Upper lobe of right lung (tissue), 1 donor: ENCODE results near the gene PPP4R4. TPM values are rescaled to one million over a fixed set of nuclear protein-coding genes. Genes with fewer than 3 reads are reported as not detected.
"Not testable (repeated sequence)": the region's sequence is repeated elsewhere in the genome, so short reads cannot be mapped to it uniquely, and the experiment has no call there.

ENCODE experiments used
- ATAC-seq: fragments of 200-7000 bp; cut with Tn5 transposase; one replicate; pipeline ENCODE4 v1.9.1; 2020; ENCODE audit warnings: mild to moderate bottlenecking, moderate library complexity
- DNase-seq: peaks from one replicate; pipeline ENCODE4 v3.0.0-alpha.2; 2020
- H3K27ac ChIP-seq: fragments of 200-600 bp; one replicate; pipeline ENCODE4 v1.8.0; 2022
- H3K27me3 ChIP-seq: fragments of 200-600 bp; one replicate; pipeline ENCODE4 v1.8.0; 2022; ENCODE audit warnings: mild to moderate bottlenecking
- H3K36me3 ChIP-seq: fragments of 200-600 bp; one replicate; pipeline ENCODE4 v1.8.0; 2022
- H3K4me1 ChIP-seq: fragments of 200-600 bp; one replicate; pipeline ENCODE4 v1.8.0; 2022
- H3K4me3 ChIP-seq: fragments of 200-600 bp; one replicate; pipeline ENCODE4 v1.8.0; 2022; ENCODE audit warnings: mild to moderate bottlenecking
- H3K9me3 ChIP-seq: fragments of 200-600 bp; one replicate; pipeline ENCODE4 v1.8.0; 2022
- intact Hi-C: fragments of 100-400 bp; cut with DNase I; formaldehyde crosslinking; loops from one replicate; pipeline ENCODE4 v1.11.0; 2022
- total RNA-seq: library from RNA; stranded (reverse); fragmentation: NEBNext Ultra II Directional; extraction: Animal tissue kit (Norgen Biotek cat#: 25700); gene quantifications from one replicate; pipeline ENCODE4 v1.2.1, GENCODE V29; 2021
- TF ChIP-seq, protein P1 (sequence below): fragments of 200-600 bp; IDR thresholded peaks from one replicate; pipeline ENCODE4 v1.8.0; 2022; ENCODE audit warnings: antibody characterized with exemption
- donor health status: DM: no; HTN: yes; CAD: no; lungs with severe emphysema.

PPP4R4 gene
- total RNA-seq, 1 donor from 2014 or later = 2.2 TPM

DNA sequence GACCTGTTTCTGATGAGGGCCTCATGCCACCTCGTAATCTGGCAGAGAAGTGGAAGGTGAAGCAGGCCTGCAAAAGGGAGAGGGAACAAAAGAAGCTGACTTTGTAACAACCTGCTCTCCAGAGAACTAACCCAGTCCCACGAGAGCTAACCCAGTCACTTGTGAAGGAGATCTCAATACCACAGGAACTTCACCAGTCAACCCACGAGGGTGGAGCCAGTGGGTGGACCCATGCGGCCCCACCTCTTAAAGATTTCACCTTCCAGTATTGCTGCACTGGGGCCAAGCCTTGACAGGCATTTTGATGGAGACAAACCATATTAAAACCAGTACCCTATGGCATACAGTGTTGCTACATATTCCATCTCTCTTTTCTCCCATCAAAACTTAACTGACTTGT, 63.9 kb downstream of the PPP4R4 start:
- Histone ChIP-seq H3K9me3 (no peaks in the 10 kb centered on the region), H3K27me3 (no peaks in the 10 kb centered on the region), H3K36me3 (no peaks in the 10 kb centered on the region), H3K27ac (no peak overlapping the region), H3K4me1 (no peaks in the 10 kb centered on the region), H3K4me3 (no peak overlapping the region)
- DNase-seq = no peak
- no peak for ATAC-seq
- TF ChIP-seq, protein P1, sequence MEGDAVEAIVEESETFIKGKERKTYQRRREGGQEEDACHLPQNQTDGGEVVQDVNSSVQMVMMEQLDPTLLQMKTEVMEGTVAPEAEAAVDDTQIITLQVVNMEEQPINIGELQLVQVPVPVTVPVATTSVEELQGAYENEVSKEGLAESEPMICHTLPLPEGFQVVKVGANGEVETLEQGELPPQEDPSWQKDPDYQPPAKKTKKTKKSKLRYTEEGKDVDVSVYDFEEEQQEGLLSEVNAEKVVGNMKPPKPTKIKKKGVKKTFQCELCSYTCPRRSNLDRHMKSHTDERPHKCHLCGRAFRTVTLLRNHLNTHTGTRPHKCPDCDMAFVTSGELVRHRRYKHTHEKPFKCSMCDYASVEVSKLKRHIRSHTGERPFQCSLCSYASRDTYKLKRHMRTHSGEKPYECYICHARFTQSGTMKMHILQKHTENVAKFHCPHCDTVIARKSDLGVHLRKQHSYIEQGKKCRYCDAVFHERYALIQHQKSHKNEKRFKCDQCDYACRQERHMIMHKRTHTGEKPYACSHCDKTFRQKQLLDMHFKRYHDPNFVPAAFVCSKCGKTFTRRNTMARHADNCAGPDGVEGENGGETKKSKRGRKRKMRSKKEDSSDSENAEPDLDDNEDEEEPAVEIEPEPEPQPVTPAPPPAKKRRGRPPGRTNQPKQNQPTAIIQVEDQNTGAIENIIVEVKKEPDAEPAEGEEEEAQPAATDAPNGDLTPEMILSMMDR = no peak
- intact Hi-C loops = no loop called here

DNA sequence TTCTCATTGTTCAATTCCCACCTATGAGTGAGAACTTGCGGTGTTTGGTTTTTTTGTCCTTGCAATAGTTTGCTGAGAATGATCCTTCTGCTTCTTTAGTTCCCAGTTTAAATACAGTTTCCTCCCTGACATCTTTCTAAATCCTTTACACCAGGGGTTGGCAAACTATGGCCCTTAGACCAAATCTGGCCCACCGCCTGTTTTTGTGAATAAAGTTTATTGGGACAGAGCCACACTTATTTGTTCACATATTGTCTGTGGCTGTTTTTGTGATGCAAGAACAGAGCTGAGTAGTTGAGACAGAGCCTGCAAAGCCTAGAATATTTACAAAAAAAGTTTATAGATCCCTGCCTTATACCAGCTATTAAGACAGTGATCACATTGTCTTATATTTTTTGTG, 65.3 kb downstream of the PPP4R4 start:
- Histone ChIP-seq H3K4me1 (no peaks in the 10 kb centered on the region), H3K36me3 (no peaks in the 10 kb centered on the region), H3K9me3 (no peaks in the 10 kb centered on the region), H3K4me3 (no peak overlapping the region), H3K27ac (no peak overlapping the region), H3K27me3 (no peaks in the 10 kb centered on the region)
- intact Hi-C loops = no loop called here
- TF ChIP-seq, protein P1 = no peak
- no peak for ATAC-seq
- no peak for DNase-seq

DNA sequence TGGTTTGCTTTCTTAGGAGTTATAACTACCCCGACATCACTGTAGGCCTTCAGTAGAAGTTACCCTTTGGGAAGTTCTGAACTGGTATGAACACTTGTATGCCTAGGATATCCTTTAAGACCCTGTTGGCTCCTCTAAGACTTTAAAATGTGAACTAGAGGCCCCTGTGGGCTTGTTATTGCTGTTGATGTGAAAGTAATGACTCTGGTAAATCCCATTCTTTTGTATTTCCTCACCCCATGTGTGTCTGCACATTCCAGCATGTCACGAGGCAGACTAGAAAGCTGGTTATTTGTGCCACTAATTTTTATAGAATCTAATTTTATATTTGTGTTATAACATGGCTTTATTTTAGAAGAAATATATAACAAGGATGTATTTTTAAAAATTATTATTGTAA, 70.1 kb downstream of the PPP4R4 start:
- no peak overlapping the region for H3K27ac ChIP-seq
- H3K27me3 ChIP-seq = no peaks in the 10 kb centered on the region
- intact Hi-C loops = no loop called here
- no peaks in the 10 kb centered on the region for H3K9me3 ChIP-seq
- TF ChIP-seq, protein P1 = no peak
- H3K4me1 ChIP-seq = no peaks in the 10 kb centered on the region
- H3K36me3 ChIP-seq = no peaks in the 10 kb centered on the region
- no peak for DNase-seq
- ATAC-seq = no peak
- no peak overlapping the region for H3K4me3 ChIP-seq

DNA sequence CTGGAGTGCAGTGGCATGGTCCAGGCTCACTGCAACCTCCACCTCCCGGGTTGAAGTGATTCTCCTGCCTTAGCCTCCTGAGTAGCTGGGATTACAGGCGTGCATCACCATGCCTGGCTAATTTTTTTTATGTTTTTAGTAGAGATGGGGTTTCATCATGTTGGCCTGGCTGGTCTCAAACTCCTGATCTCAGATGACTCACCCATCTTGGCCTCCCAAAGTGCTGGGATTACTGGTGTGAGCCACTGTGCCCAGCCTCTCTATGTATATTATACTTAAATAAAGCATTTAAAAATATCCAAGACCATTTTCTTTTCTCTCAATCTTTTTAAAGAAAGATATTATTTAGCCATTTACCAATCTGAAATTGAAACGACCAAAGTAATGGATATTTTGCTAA, 90.1 kb downstream of the PPP4R4 start:
- H3K36me3 ChIP-seq, H3K27ac ChIP-seq, DNase-seq, H3K4me3 ChIP-seq, H3K4me1 ChIP-seq, ATAC-seq, intact Hi-C loops, H3K9me3 ChIP-seq, H3K27me3 ChIP-seq: not testable (repeated sequence)

DNA sequence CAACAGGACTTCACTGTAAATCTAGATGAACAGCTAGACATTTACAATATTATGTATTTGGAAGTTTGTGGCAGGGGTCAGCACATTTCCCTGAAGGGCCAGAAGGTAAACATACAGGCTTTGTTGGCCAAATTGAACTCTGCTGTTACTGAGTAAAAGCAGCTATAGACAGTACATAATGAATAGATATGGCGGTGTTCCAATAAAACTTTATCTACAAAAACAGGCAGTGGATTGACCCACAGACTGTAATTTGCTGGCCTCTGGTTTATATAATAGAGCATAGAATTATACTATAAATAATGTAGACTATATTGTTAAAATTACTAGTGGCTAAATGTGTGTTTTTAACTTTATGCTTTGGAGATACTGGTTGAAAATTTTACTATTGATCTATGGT, 93.2 kb downstream of the PPP4R4 start:
- Histone ChIP-seq H3K4me1 (no peaks in the 10 kb centered on the region), H3K27me3 (no peaks in the 10 kb centered on the region), H3K9me3 (no peaks in the 10 kb centered on the region), H3K36me3 (no peaks in the 10 kb centered on the region), H3K4me3 (no peak overlapping the region), H3K27ac (no peak overlapping the region)
- DNase-seq (no peak), ATAC-seq (no peak)
- intact Hi-C loops = no loop called here
- TF ChIP-seq, protein P1 = no peak

DNA sequence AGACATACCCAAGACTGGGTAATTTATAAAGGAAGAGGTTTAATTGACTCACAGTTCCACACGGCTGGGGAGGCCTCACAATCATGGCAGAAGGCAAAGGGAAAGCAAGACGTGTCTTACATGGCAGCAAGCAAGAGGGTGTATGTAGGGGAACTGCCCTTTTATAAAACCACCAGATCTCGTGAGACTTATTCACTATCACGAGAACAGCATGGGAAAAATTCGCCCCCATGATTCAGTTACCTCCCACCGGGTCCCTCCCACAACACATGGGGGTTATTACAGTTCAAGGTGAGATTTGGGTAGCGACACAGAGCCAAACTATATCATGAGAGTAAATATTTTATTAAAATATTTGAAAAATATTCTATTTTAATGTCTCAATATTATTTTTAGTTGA, 94.5 kb downstream of the PPP4R4 start:
- ATAC-seq, DNase-seq, intact Hi-C loops, H3K9me3 ChIP-seq, H3K27me3 ChIP-seq, H3K4me1 ChIP-seq, H3K4me3 ChIP-seq, H3K36me3 ChIP-seq, H3K27ac ChIP-seq: not testable (repeated sequence)

DNA sequence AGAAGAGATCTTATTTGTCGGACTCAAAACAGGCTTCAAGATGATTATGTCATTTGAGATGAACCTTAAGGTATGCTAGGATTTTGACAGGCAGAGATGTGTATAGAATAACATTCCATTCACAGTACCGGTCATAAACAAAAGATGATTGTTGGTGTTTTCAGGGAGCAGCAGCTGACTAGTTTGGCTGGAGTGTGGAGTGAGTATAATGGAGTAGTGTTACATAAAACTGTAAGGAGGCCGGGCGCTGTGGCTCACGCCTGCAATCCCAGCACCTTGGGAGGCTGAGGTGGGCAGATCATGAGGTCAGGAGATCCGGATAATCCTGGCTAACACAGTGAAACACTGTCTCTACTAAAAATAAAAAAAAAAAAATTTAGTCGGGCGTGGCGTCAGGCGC, 95.0 kb downstream of the PPP4R4 start:
- DNase-seq = no peak
- TF ChIP-seq, protein P1 = no peak
- Histone ChIP-seq H3K36me3 (no peaks in the 10 kb centered on the region), H3K4me1 (no peaks in the 10 kb centered on the region), H3K4me3 (no peak overlapping the region), H3K27me3 (no peaks in the 10 kb centered on the region), H3K27ac (no peak overlapping the region), H3K9me3 (no peaks in the 10 kb centered on the region)
- intact Hi-C loops = no loop called here
- no peak for ATAC-seq

DNA sequence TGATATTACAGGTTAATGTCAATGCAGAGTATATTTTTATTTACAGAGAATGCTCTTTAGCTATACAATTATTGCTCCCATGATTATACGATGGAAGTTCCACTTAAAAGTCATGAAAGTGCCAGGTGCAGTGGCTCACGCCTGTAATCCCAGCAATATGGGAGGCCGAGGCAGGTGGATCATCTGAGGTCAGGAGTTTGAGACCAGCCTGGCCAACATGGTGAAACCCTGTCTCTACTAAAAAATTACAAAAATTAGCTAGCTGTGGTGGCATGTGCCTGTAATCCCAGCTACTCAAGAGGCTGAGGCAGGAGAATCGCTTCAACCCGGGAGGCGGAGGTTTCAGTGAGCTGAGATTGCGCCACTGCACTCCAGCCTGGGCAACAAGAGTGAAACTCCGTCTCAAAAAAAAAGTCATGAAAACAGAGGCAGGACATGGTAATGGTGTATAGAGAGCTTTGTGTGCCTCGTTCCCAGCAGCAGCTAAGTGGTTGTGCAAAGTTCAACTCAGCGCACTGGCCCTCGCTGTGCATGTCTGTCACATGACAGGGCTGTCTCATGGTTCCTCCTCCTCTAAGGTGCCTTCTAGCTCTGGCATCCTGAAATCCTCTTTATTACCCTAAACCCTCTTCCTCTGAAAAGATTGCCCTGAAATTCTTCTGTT, 102.9 kb downstream of the PPP4R4 start:
- intact Hi-C loops, H3K36me3 ChIP-seq, H3K27me3 ChIP-seq, H3K9me3 ChIP-seq, H3K4me1 ChIP-seq, H3K27ac ChIP-seq, DNase-seq, H3K4me3 ChIP-seq: not testable (repeated sequence)
- ATAC-seq = peak; percentile 77
